LNCaP clone FGC (cell line): ENCODE results near the gene TRPM3.

Experiments used
- DNase-seq: peaks from one replicate; pipeline ENCODE4 v3.0.0-alpha.2; 2011; ENCODE audit warnings: low read depth
- H3K4me3 ChIP-seq: 2 replicates; pipeline ENCODE4 v1.5.1; 2011; ENCODE audit warnings: mild to moderate bottlenecking, low read depth, low read length, control low read depth
- TF ChIP-seq, protein P1 (sequence below): IDR thresholded peaks from 2 replicates; pipeline ENCODE4 v1.5.1; 2012; ENCODE audit warnings: mild to moderate bottlenecking; ENCODE audit not compliant: control insufficient read depth, insufficient read depth; ENCODE audit errors: extremely low read depth

TRPM3 gene

DNA sequence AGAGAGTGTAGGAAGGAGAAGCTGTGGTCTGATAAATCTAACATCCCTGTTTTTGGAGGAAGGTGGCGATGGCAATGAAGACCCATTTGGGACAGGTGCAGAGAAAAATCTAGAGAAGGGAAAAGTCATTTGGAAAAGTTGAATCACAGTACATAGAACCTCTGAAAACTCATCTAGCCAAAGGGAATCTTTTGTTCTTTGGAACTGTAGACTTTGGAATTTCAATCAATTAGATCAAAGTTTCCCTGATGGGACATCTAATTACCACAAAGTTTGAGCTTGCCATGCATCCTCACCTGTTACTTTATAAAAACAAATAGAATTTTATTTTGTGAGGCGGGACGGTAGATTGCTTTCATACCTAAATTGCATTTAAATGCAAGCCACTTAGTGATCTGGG, 294.9 kb downstream of the TRPM3 start:
- no peak for DNase-seq
- TF ChIP-seq, protein P1, sequence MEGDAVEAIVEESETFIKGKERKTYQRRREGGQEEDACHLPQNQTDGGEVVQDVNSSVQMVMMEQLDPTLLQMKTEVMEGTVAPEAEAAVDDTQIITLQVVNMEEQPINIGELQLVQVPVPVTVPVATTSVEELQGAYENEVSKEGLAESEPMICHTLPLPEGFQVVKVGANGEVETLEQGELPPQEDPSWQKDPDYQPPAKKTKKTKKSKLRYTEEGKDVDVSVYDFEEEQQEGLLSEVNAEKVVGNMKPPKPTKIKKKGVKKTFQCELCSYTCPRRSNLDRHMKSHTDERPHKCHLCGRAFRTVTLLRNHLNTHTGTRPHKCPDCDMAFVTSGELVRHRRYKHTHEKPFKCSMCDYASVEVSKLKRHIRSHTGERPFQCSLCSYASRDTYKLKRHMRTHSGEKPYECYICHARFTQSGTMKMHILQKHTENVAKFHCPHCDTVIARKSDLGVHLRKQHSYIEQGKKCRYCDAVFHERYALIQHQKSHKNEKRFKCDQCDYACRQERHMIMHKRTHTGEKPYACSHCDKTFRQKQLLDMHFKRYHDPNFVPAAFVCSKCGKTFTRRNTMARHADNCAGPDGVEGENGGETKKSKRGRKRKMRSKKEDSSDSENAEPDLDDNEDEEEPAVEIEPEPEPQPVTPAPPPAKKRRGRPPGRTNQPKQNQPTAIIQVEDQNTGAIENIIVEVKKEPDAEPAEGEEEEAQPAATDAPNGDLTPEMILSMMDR: no peak
- H3K4me3 ChIP-seq: no peak overlapping the region

DNA sequence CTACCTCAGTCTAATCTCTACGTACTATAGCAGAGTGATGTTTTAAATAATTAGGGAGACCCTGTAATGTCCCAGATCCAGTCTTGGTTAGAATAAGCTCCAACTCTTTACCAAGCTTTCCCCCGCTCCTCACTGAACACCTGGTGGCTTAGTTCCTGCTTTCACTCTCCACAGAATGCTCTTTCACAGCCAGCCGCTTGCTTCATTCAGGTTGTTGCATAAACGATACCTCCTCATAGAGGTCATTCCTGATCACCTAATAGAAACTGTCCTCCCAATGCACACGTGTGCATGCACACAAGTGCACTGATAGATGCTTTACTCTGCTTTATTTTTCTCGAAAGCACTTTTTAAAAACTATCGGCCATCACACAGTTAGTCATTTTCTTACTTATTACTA, 298.1 kb downstream of the TRPM3 start:
- DNase-seq: no peak
- TF ChIP-seq, protein P1: no peak
- H3K4me3 ChIP-seq: no peak overlapping the region

GRCh38 chr9:70817311-70817710, 304.1 kb downstream of the TRPM3 start:
- H3K4me3 ChIP-seq: no peak overlapping the region
- DNase-seq: no peak
- TF ChIP-seq, protein P1: no peak

- TF ChIP-seq, protein P1: no peak
- DNase-seq: no peak
- no peak overlapping the region for H3K4me3 ChIP-seq
Measured at GRCh38 chr9:70816891-70817290, 304.5 kb downstream of the TRPM3 start.

DNA sequence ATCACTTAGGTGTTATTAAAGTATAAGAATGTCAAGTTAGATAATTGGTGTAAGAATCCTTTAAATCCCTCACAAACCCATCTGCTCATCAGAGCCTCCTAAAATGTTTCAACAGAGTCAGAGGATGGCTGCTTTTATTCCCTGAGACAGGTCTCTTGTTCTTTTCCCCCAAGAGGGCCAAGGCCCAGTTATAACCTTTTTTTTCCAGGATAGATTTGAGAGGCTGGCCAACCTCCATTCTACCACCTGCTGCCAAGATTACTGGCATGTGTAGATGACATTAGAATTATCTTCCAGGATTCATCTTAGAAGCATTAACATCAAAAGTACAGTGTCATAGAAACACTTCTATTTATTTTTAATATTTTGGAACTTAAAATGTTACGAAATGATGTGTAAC, 305.1 kb downstream of the TRPM3 start:
- DNase-seq: no peak
- no peak overlapping the region for H3K4me3 ChIP-seq
- TF ChIP-seq, protein P1: no peak

GRCh38 chr9:70814597-70814996, 306.8 kb downstream of the TRPM3 start:
- no peak overlapping the region for H3K4me3 ChIP-seq
- no peak for DNase-seq
- TF ChIP-seq, protein P1: no peak

DNA sequence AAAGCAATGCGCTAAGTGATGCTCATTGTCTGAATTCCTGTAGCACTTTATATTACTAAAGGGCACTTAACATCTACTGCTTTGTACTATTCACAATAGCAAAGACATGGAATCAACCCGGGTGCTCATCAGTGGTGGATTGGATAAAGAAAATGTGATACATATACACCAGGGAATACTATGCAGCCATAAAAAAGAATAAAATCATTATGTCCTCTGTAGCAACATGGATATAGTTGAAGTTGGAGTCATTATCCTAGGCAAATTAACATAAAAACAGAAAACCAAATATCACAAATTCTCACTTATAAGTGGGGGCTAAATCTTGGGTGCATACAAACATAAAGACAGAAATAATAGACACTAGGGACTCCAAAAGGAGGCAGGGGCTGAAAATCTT, 308.3 kb downstream of the TRPM3 start:
- DNase-seq: no peak
- H3K4me3 ChIP-seq: no peak overlapping the region
- TF ChIP-seq, protein P1: no peak
